ENCODE measurements around the gene BANF1. TPM values are rescaled to one million over a fixed set of nuclear protein-coding genes. Genes with fewer than 3 reads are reported as not detected.

Gene BANF1
- total and polyA plus RNA-seq, 9 of the 15 experiments (the other 6 are each of a cell fraction or from before 2014, with no cell fraction given) = 108 to 651 (median 263) TPM

DNA sequence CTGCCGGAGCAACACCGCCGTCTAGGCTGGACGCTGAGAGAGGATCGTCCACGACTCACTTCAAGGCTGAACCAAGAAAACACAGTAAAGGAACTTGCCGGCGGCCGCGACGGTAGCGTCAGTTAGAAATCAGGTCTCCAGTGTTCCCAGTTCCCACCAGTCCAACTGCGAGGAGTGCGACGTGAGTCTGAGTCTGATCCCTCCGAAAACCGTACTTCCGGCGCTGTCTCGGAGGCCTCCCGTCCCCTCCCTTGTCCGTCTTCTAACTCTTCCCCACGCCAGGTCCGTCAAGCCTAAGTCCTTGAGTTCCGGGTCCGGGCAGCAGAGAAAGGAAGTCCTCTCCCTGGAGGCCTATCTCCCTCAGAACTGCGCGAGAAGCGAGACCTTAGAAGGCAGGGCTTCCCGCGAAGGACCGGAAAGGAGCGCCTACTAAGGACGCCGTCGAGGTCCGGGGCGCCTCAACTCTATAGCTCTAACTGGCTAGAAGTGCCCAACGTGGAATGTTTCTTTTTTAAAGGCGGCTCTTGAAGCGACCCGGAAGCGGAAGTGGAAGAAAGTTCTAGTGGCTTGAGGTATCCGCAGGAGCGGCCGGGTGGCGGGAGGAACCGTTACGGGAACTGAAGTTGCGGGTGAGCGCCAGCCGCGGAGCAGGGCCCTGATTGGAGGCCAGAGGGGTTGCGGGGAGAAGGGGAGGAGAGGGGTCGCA lies at the start of gene BANF1, which contains the start of gene EIF1AD (continued):
- TF ChIP-seq PTRF (tag; IDR thresholded peaks at IDR 0.05) (no peak), KLF13 (tag; IDR thresholded peaks at IDR 0.05; ENCODE audit: borderline replicate concordance, low read depth) (peak; percentile 29; the same call in 1 of the 2 replicates), BCOR (IDR thresholded peaks at IDR 0.05) (0 out of 2 replicates have a peak, but pooled peaks have one; percentile 62), ZNF263 (CRISPR knock-in tag; IDR thresholded peaks at IDR 0.05; ENCODE audit: borderline replicate concordance) (peak; percentile 62; the same call in 1 of the 2 replicates), TRIM24 (IDR thresholded peaks at IDR 0.05) (peak; percentile 44 to 100; a peak in 3 of 4 replicates), KDM4B (IDR thresholded peaks at IDR 0.05; ENCODE audit: borderline replicate concordance in 2 of 2, low read depth in 1 of 2) (peak in 1 of 2 experiments; percentile 95; a peak in 2 of 4 replicates), SREBF2 (CRISPR knock-in tag; IDR thresholded peaks at IDR 0.05) (no peak), EP300 (IDR thresholded peaks at IDR 0.05; ENCODE audit: low read length) (peak; percentile 64), SAFB2 (IDR thresholded peaks at IDR 0.05; ENCODE audit: borderline replicate concordance, low read depth, low read length, severe bottlenecking) (no peak), HSF4 (CRISPR knock-in tag; IDR thresholded peaks at IDR 0.05; ENCODE audit: borderline replicate concordance) (no peak), NFIX (CRISPR knock-in tag; IDR thresholded peaks at IDR 0.05; ENCODE audit: low read depth) (no peak), ZBTB7A (IDR thresholded peaks at IDR 0.05; ENCODE audit: borderline replicate concordance, control insufficient read depth, low read depth, low read length) (peak; percentile 48; the same call in 1 of the 2 replicates), LEF1 (IDR thresholded peaks at IDR 0.05) (peak; percentile 52), ZNF134 (CRISPR knock-in tag; conservative IDR thresholded peaks at IDR 0.05) (0 out of 2 replicates have a peak, but pooled peaks have one; percentile 29)
- TF ChIP-seq, protein P1, sequence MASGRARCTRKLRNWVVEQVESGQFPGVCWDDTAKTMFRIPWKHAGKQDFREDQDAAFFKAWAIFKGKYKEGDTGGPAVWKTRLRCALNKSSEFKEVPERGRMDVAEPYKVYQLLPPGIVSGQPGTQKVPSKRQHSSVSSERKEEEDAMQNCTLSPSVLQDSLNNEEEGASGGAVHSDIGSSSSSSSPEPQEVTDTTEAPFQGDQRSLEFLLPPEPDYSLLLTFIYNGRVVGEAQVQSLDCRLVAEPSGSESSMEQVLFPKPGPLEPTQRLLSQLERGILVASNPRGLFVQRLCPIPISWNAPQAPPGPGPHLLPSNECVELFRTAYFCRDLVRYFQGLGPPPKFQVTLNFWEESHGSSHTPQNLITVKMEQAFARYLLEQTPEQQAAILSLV (tag; IDR thresholded peaks at IDR 0.05) = no peak
- TF ChIP-seq, protein P2, sequence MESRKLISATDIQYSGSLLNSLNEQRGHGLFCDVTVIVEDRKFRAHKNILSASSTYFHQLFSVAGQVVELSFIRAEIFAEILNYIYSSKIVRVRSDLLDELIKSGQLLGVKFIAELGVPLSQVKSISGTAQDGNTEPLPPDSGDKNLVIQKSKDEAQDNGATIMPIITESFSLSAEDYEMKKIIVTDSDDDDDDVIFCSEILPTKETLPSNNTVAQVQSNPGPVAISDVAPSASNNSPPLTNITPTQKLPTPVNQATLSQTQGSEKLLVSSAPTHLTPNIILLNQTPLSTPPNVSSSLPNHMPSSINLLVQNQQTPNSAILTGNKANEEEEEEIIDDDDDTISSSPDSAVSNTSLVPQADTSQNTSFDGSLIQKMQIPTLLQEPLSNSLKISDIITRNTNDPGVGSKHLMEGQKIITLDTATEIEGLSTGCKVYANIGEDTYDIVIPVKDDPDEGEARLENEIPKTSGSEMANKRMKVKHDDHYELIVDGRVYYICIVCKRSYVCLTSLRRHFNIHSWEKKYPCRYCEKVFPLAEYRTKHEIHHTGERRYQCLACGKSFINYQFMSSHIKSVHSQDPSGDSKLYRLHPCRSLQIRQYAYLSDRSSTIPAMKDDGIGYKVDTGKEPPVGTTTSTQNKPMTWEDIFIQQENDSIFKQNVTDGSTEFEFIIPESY (CRISPR knock-in tag; IDR thresholded peaks at IDR 0.05) = peak; percentile 66; the same call in 1 of the 2 replicates
- TF ChIP-seq, protein P3, sequence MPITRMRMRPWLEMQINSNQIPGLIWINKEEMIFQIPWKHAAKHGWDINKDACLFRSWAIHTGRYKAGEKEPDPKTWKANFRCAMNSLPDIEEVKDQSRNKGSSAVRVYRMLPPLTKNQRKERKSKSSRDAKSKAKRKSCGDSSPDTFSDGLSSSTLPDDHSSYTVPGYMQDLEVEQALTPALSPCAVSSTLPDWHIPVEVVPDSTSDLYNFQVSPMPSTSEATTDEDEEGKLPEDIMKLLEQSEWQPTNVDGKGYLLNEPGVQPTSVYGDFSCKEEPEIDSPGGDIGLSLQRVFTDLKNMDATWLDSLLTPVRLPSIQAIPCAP (CRISPR knock-in tag; IDR thresholded peaks at IDR 0.05; ENCODE audit: borderline replicate concordance) = no peak
- TF ChIP-seq, protein P4, sequence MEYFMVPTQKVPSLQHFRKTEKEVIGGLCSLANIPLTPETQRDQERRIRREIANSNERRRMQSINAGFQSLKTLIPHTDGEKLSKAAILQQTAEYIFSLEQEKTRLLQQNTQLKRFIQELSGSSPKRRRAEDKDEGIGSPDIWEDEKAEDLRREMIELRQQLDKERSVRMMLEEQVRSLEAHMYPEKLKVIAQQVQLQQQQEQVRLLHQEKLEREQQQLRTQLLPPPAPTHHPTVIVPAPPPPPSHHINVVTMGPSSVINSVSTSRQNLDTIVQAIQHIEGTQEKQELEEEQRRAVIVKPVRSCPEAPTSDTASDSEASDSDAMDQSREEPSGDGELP (CRISPR knock-in tag; IDR thresholded peaks at IDR 0.05; ENCODE audit: borderline replicate concordance) = peak; percentile 89
- TF ChIP-seq, protein P5, sequence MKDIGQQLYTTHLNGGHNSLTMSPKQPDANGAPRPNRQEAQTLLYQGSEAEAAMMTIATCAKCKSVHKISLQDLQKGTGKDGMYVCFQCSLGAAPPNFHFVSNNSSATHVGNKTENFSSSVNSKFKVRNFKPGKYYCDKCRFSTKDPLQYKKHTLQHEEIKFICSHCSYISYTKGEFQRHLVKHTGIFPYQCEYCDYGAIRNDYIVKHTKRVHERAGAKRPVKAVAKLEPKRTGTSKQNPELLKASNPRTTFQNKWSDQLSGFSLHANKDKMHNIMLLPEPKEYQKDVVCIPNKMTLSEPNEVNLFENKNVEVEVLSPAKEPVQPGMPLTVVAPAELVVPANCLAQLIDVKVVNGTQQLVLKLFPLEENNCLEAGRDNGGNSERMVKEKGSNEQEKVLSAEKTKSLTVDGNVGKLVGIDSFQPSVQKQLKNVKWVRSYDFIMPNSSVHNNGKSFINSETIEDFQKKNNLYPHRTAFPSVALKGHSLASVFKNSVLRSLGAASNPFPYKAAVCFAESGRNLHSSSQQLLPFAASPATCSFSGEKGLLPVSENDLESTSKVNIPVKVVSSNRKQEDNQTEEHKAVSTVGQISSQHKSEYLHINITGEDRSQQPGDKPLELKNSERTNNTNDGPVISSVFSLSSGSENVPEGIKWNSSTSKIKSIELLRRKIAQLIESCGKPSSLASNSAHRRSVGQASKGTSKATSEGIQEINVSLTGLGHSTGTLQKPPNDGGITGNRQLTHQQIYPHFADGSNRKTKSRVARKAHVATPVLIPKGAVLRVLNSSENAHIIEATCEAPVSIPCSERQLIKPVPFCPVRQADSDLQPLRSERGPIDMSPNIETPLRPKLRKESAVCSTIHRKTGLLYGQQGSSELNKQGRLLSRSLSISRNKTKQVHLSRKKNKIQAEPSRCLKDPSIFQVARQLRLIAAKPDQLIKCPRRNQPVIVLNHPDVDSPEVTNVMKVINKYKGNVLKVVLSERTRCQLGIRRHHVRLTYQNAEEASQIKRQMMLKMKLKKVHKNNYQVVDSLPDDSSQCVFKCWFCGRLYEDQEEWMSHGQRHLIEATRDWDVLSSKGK (CRISPR knock-in tag; IDR thresholded peaks at IDR 0.05) = no peak
